Activated naive CD4-positive, alpha-beta T cell treated with anti-CD3 and anti-CD28 coated beads, Interleukin-2, amount 50 U/mL, for 24 hours (primary cell): ENCODE measurements around the gene LCN15.
"Not testable (repeated sequence)": the region's sequence is repeated elsewhere in the genome, so short reads cannot be mapped to it uniquely, and the experiment has no call there.

Experiments
- H3K27ac Mint-ChIP-seq: one replicate; pipeline ENCODE4 v1.8.0; 2021; ENCODE audit warnings: mild to moderate bottlenecking, mixed read lengths
- H3K27me3 Mint-ChIP-seq: one replicate; pipeline ENCODE4 v1.8.0; 2021; ENCODE audit warnings: mixed read lengths
- H3K36me3 Mint-ChIP-seq: one replicate; pipeline ENCODE4 v1.8.0; 2021; ENCODE audit warnings: mixed read lengths
- H3K4me1 Mint-ChIP-seq: one replicate; pipeline ENCODE4 v1.8.0; 2021; ENCODE audit warnings: mixed read lengths
- H3K4me3 Mint-ChIP-seq: one replicate; pipeline ENCODE4 v1.8.0; 2021; ENCODE audit warnings: mild to moderate bottlenecking, mixed read lengths
- H3K9me3 Mint-ChIP-seq: one replicate; pipeline ENCODE4 v1.8.0; 2021; ENCODE audit warnings: mixed read lengths

LCN15 gene

GRCh38 chr9:136755302-136756133 is 8.8 kb downstream of the LCN15 start:
- not testable (repeated sequence) for H3K4me3 Mint-ChIP-seq, H3K36me3 Mint-ChIP-seq, H3K27me3 Mint-ChIP-seq, H3K27ac Mint-ChIP-seq, H3K4me1 Mint-ChIP-seq
- peaks cover 13% of the 10 kb centered on the region for H3K9me3 Mint-ChIP-seq

- Mint-ChIP-seq H3K36me3 (peaks cover 4% of the 10 kb centered on the region), H3K27me3 (peaks cover 4% of the 10 kb centered on the region), H3K27ac (no peak overlapping the region), H3K9me3 (peaks cover 13% of the 10 kb centered on the region), H3K4me3 (no peak overlapping the region), H3K4me1 (peaks cover 4% of the 10 kb centered on the region)
Observed at GRCh38 chr9:136754626-136755301, 9.6 kb downstream of the LCN15 start.

- Mint-ChIP-seq H3K27me3 (peaks cover 4% of the 10 kb centered on the region), H3K4me1 (peaks cover 4% of the 10 kb centered on the region), H3K27ac (no peak overlapping the region), H3K4me3 (no peak overlapping the region), H3K36me3 (peaks cover 4% of the 10 kb centered on the region), H3K9me3 (peaks cover 13% of the 10 kb centered on the region)
Observed at GRCh38 chr9:136754059-136754572, 10.2 kb downstream of the LCN15 start.

GRCh38 chr9:136753371-136754058 is 10.8 kb downstream of the LCN15 start:
- H3K4me3 Mint-ChIP-seq = no peak overlapping the region
- peaks cover 13% of the 10 kb centered on the region for H3K9me3 Mint-ChIP-seq
- peaks cover 4% of the 10 kb centered on the region for H3K4me1 Mint-ChIP-seq
- H3K27ac Mint-ChIP-seq = no peak overlapping the region
- H3K36me3 Mint-ChIP-seq = peaks cover 4% of the 10 kb centered on the region
- peaks cover 4% of the 10 kb centered on the region for H3K27me3 Mint-ChIP-seq

GRCh38 chr9:136751814-136752213 is 12.5 kb downstream of the LCN15 start:
- H3K4me1 Mint-ChIP-seq = peaks cover 4% of the 10 kb centered on the region

GRCh38 chr9:136751244-136751643 is 13.1 kb downstream of the LCN15 start:
- H3K36me3 Mint-ChIP-seq = peaks cover 4% of the 10 kb centered on the region
- H3K4me3 Mint-ChIP-seq = no peak overlapping the region
- no peak overlapping the region for H3K27ac Mint-ChIP-seq
- peaks cover 4% of the 10 kb centered on the region for H3K27me3 Mint-ChIP-seq
- H3K4me1 Mint-ChIP-seq = peaks cover 4% of the 10 kb centered on the region
- peaks cover 13% of the 10 kb centered on the region for H3K9me3 Mint-ChIP-seq

More at GRCh38 chr9:136751814-136752213, 12.5 kb downstream of the LCN15 start:
- Mint-ChIP-seq H3K27ac (no peak overlapping the region), H3K4me3 (no peak overlapping the region), H3K36me3 (peaks cover 4% of the 10 kb centered on the region), H3K9me3 (peaks cover 13% of the 10 kb centered on the region), H3K27me3 (peaks cover 4% of the 10 kb centered on the region)

GRCh38 chr9:136750526-136750925 is 13.8 kb downstream of the LCN15 start:
- peaks cover 4% of the 10 kb centered on the region for H3K36me3 Mint-ChIP-seq
- H3K9me3 Mint-ChIP-seq = peaks cover 13% of the 10 kb centered on the region
- no peak overlapping the region for H3K4me3 Mint-ChIP-seq
- H3K4me1 Mint-ChIP-seq = peaks cover 4% of the 10 kb centered on the region
- H3K27ac Mint-ChIP-seq = no peak overlapping the region
- peaks cover 2% of the 10 kb centered on the region for H3K27me3 Mint-ChIP-seq

GRCh38 chr9:136748666-136749611 is 15.4 kb downstream of the LCN15 start:
- Mint-ChIP-seq H3K9me3 (peaks cover 13% of the 10 kb centered on the region), H3K36me3 (peaks cover 4% of the 10 kb centered on the region), H3K27me3 (peaks cover 2% of the 10 kb centered on the region), H3K27ac (no peak overlapping the region), H3K4me3 (no peak overlapping the region), H3K4me1 (peaks cover 4% of the 10 kb centered on the region)

GRCh38 chr9:136748201-136748600 is 16.1 kb downstream of the LCN15 start, which contains the start of gene LCN6:
Gene LCN6, minus strand, starts transcription at chr9:136748525. Its CDS starts 42 bp downstream, at chr9:136748483.
- peaks cover 4% of the 10 kb centered on the region for H3K36me3 Mint-ChIP-seq
- H3K27ac Mint-ChIP-seq = no peak within 1 kb of the TSS
- peaks cover 2% of the 10 kb centered on the region for H3K27me3 Mint-ChIP-seq
- peaks cover 13% of the 10 kb centered on the region for H3K9me3 Mint-ChIP-seq
- peaks cover 4% of the 10 kb centered on the region for H3K4me1 Mint-ChIP-seq
- no peak within 1 kb of the TSS for H3K4me3 Mint-ChIP-seq

- peaks cover 4% of the 10 kb centered on the region for H3K4me1 Mint-ChIP-seq
- H3K9me3 Mint-ChIP-seq = peaks cover 8% of the 10 kb centered on the region
- H3K27ac Mint-ChIP-seq = no peak overlapping the region
- no peak overlapping the region for H3K4me3 Mint-ChIP-seq
- H3K27me3 Mint-ChIP-seq = no peaks in the 10 kb centered on the region
- H3K36me3 Mint-ChIP-seq = peaks cover under 1% of the 10 kb centered on the region
Observed at GRCh38 chr9:136747161-136748060, 16.9 kb downstream of the LCN15 start.

GRCh38 chr9:136746621-136747020 is 17.7 kb downstream of the LCN15 start:
- Mint-ChIP-seq H3K27ac (no peak overlapping the region), H3K27me3 (no peaks in the 10 kb centered on the region), H3K36me3 (no peaks in the 10 kb centered on the region), H3K9me3 (peaks cover 2% of the 10 kb centered on the region), H3K4me3 (no peak overlapping the region), H3K4me1 (peaks cover 4% of the 10 kb centered on the region)

GRCh38 chr9:136746155-136746490 is 18.2 kb downstream of the LCN15 start:
- Mint-ChIP-seq H3K9me3 (no peaks in the 10 kb centered on the region), H3K4me3 (no peak overlapping the region), H3K27ac (no peak overlapping the region), H3K27me3 (no peaks in the 10 kb centered on the region), H3K36me3 (no peaks in the 10 kb centered on the region), H3K4me1 (peaks cover 7% of the 10 kb centered on the region)

- H3K27ac Mint-ChIP-seq = no peak overlapping the region
- no peaks in the 10 kb centered on the region for H3K36me3 Mint-ChIP-seq
- peaks cover 7% of the 10 kb centered on the region for H3K4me1 Mint-ChIP-seq
- H3K4me3 Mint-ChIP-seq = no peak overlapping the region
- H3K9me3 Mint-ChIP-seq = no peaks in the 10 kb centered on the region
- H3K27me3 Mint-ChIP-seq = no peaks in the 10 kb centered on the region
Observed at GRCh38 chr9:136745389-136746154, 18.7 kb downstream of the LCN15 start.
